ENCODE results near the gene TAF1C. TPM values are rescaled to one million over a fixed set of nuclear protein-coding genes. Genes with fewer than 3 reads are reported as not detected.

Gene TAF1C
- total and polyA plus RNA-seq, 2 experiments from 2014 or later: 37.2 to 57.4 TPM

DNA sequence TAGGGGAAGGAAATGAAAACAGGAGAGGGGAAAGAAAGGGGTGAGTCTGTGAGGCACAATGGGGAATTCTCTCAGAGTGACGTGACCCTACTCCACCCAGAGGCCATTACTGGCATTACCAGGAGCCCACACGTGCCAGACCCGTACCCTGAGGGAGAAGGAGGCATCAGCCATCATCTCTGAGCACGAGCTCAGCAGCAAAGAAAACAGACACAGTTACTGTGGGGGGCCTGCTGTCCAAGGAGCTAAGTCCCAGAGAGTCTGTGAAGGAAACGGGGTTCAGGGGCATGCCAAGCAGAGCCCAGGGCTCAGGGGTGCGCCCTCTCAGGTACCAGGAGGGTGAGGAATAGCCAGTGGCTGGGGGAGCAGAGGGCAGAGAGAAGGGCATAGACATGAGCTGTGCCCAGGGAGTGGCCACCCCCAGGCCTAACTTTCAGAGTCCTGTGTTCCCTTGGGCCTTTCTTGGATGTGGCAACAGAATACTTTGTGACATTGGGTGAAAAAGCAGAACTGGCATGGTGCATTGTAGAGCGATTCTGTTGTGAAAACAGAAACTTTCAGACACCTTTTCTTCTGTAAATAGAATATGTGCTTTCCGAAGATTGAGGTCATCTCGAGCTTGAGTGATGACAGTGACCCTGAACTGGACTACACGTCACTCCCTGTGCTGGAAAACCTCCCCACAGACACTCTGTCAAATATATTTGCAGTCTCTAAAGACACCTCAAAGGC lies 11.3 kb downstream of the TAF1C start:
- H3K4me2 ChIP-seq: no peak overlapping the region
- no peaks in the 10 kb centered on the region for H3K36me3 ChIP-seq (ENCODE audit: insufficient read depth)
- H2AFZ ChIP-seq: no peak overlapping the region
- H3K4me3 ChIP-seq: no peak overlapping the region
- H3K27me3 Mint-ChIP-seq (ENCODE audit: insufficient read depth, low read depth, poor library complexity): peaks cover 12% of the 10 kb centered on the region
- no peaks in the 10 kb centered on the region for H3K4me1 ChIP-seq (ENCODE audit: insufficient read depth)
- no peak overlapping the region for H3K4me3 Mint-ChIP-seq
- H4K20me1 ChIP-seq (replicated peaks; ENCODE audit: insufficient read depth): no peaks in the 10 kb centered on the region
- H3K36me3 Mint-ChIP-seq (ENCODE audit: low read depth): peaks cover 13% of the 10 kb centered on the region; the same call in 2 of the 3 replicates
- TF ChIP-seq CREB1 (CRISPR knock-in tag; IDR thresholded peaks at IDR 0.05; ENCODE audit: low read depth) (peak; percentile 51; the same call in 1 of the 2 replicates), POLR2AphosphoS5 (IDR thresholded peaks at IDR 0.05; ENCODE audit: low read depth) (no peak), EZH2phosphoT487 (IDR thresholded peaks at IDR 0.05; ENCODE audit: unreplicated experiment) (no peak), EZH2 (IDR thresholded peaks at IDR 0.05; ENCODE audit: low read depth, unreplicated experiment) (no peak), JUNB (IDR thresholded peaks at IDR 0.05; ENCODE audit: unreplicated experiment) (no peak), ZNF331 (CRISPR knock-in tag; IDR thresholded peaks at IDR 0.05; ENCODE audit: low read depth) (no peak), STAT1 (IDR thresholded peaks at IDR 0.05; ENCODE audit: unreplicated experiment) (no peak), NANOG (IDR thresholded peaks at IDR 0.05; ENCODE audit: borderline replicate concordance) (no peak), ZNF114 (CRISPR knock-in tag; IDR thresholded peaks at IDR 0.05) (no peak)
- TF ChIP-seq, protein P1, sequence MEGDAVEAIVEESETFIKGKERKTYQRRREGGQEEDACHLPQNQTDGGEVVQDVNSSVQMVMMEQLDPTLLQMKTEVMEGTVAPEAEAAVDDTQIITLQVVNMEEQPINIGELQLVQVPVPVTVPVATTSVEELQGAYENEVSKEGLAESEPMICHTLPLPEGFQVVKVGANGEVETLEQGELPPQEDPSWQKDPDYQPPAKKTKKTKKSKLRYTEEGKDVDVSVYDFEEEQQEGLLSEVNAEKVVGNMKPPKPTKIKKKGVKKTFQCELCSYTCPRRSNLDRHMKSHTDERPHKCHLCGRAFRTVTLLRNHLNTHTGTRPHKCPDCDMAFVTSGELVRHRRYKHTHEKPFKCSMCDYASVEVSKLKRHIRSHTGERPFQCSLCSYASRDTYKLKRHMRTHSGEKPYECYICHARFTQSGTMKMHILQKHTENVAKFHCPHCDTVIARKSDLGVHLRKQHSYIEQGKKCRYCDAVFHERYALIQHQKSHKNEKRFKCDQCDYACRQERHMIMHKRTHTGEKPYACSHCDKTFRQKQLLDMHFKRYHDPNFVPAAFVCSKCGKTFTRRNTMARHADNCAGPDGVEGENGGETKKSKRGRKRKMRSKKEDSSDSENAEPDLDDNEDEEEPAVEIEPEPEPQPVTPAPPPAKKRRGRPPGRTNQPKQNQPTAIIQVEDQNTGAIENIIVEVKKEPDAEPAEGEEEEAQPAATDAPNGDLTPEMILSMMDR (conservative IDR thresholded peaks at IDR 0.05; ENCODE audit: low read depth in 2 of 2): peak; percentile 47 to 70
- TF ChIP-seq, protein P2, sequence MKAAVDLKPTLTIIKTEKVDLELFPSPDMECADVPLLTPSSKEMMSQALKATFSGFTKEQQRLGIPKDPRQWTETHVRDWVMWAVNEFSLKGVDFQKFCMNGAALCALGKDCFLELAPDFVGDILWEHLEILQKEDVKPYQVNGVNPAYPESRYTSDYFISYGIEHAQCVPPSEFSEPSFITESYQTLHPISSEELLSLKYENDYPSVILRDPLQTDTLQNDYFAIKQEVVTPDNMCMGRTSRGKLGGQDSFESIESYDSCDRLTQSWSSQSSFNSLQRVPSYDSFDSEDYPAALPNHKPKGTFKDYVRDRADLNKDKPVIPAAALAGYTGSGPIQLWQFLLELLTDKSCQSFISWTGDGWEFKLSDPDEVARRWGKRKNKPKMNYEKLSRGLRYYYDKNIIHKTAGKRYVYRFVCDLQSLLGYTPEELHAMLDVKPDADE (IDR thresholded peaks at IDR 0.05): no peak
- TF ChIP-seq, protein P3, sequence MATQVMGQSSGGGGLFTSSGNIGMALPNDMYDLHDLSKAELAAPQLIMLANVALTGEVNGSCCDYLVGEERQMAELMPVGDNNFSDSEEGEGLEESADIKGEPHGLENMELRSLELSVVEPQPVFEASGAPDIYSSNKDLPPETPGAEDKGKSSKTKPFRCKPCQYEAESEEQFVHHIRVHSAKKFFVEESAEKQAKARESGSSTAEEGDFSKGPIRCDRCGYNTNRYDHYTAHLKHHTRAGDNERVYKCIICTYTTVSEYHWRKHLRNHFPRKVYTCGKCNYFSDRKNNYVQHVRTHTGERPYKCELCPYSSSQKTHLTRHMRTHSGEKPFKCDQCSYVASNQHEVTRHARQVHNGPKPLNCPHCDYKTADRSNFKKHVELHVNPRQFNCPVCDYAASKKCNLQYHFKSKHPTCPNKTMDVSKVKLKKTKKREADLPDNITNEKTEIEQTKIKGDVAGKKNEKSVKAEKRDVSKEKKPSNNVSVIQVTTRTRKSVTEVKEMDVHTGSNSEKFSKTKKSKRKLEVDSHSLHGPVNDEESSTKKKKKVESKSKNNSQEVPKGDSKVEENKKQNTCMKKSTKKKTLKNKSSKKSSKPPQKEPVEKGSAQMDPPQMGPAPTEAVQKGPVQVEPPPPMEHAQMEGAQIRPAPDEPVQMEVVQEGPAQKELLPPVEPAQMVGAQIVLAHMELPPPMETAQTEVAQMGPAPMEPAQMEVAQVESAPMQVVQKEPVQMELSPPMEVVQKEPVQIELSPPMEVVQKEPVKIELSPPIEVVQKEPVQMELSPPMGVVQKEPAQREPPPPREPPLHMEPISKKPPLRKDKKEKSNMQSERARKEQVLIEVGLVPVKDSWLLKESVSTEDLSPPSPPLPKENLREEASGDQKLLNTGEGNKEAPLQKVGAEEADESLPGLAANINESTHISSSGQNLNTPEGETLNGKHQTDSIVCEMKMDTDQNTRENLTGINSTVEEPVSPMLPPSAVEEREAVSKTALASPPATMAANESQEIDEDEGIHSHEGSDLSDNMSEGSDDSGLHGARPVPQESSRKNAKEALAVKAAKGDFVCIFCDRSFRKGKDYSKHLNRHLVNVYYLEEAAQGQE (IDR thresholded peaks at IDR 0.05; ENCODE audit: unreplicated experiment): no peak
- TF ChIP-seq, protein P4, sequence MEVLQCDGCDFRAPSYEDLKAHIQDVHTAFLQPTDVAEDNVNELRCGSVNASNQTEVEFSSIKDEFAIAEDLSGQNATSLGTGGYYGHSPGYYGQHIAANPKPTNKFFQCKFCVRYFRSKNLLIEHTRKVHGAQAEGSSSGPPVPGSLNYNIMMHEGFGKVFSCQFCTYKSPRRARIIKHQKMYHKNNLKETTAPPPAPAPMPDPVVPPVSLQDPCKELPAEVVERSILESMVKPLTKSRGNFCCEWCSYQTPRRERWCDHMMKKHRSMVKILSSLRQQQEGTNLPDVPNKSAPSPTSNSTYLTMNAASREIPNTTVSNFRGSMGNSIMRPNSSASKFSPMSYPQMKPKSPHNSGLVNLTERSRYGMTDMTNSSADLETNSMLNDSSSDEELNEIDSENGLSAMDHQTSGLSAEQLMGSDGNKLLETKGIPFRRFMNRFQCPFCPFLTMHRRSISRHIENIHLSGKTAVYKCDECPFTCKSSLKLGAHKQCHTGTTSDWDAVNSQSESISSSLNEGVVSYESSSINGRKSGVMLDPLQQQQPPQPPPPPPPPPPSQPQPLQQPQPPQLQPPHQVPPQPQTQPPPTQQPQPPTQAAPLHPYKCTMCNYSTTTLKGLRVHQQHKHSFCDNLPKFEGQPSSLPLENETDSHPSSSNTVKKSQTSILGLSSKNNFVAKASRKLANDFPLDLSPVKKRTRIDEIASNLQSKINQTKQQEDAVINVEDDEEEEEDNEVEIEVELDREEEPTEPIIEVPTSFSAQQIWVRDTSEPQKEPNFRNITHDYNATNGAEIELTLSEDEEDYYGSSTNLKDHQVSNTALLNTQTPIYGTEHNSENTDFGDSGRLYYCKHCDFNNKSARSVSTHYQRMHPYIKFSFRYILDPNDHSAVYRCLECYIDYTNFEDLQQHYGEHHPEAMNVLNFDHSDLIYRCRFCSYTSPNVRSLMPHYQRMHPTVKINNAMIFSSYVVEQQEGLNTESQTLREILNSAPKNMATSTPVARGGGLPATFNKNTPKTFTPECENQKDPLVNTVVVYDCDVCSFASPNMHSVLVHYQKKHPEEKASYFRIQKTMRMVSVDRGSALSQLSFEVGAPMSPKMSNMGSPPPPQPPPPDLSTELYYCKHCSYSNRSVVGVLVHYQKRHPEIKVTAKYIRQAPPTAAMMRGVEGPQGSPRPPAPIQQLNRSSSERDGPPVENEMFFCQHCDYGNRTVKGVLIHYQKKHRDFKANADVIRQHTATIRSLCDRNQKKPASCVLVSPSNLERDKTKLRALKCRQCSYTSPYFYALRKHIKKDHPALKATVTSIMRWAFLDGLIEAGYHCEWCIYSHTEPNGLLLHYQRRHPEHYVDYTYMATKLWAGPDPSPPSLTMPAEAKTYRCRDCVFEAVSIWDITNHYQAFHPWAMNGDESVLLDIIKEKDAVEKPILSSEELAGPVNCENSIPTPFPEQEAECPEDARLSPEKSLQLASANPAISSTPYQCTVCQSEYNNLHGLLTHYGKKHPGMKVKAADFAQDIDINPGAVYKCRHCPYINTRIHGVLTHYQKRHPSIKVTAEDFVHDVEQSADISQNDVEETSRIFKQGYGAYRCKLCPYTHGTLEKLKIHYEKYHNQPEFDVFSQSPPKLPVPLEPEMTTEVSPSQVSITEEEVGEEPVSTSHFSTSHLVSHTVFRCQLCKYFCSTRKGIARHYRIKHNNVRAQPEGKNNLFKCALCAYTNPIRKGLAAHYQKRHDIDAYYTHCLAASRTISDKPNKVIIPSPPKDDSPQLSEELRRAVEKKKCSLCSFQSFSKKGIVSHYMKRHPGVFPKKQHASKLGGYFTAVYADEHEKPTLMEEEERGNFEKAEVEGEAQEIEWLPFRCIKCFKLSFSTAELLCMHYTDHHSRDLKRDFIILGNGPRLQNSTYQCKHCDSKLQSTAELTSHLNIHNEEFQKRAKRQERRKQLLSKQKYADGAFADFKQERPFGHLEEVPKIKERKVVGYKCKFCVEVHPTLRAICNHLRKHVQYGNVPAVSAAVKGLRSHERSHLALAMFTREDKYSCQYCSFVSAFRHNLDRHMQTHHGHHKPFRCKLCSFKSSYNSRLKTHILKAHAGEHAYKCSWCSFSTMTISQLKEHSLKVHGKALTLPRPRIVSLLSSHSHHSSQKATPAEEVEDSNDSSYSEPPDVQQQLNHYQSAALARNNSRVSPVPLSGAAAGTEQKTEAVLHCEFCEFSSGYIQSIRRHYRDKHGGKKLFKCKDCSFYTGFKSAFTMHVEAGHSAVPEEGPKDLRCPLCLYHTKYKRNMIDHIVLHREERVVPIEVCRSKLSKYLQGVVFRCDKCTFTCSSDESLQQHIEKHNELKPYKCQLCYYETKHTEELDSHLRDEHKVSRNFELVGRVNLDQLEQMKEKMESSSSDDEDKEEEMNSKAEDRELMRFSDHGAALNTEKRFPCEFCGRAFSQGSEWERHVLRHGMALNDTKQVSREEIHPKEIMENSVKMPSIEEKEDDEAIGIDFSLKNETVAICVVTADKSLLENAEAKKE (CRISPR knock-in tag; IDR thresholded peaks at IDR 0.05): no peak
- H3K79me2 ChIP-seq (replicated peaks; ENCODE audit: insufficient read depth): no peaks in the 10 kb centered on the region
- no peaks in the 10 kb centered on the region for H3F3A ChIP-seq (replicated peaks; ENCODE audit: low read depth)
- ATAC-seq (peak; percentile 90), DNase-seq (ENCODE audit: low spot score) (peak; percentile 76)
- H3K9me2 ChIP-seq (ENCODE audit: insufficient read depth): no peaks in the 10 kb centered on the region
- H3K9me3 Mint-ChIP-seq: no peaks in the 10 kb centered on the region
- H3K27ac ChIP-seq (ENCODE audit: low read depth): no peak overlapping the region
- no peaks in the 10 kb centered on the region for H3K27me3 ChIP-seq (ENCODE audit: insufficient read depth)
- no peaks in the 10 kb centered on the region for H3K4me1 Mint-ChIP-seq
- H3K27ac Mint-ChIP-seq: no peak overlapping the region; the same call in 1 of the 2 replicates

Measured in GM23338 (cell line).